ENCODE data around the gene TPD52L1. TPM values are rescaled to one million over a fixed set of nuclear protein-coding genes. Genes with fewer than 3 reads are reported as not detected.
A peak's percentile ranks its signal among the peaks of the same experiment; 100 is the strongest.

Gene TPD52L1
- total and polyA plus RNA-seq, 10 of the 15 experiments (the other 5 are each of a cell fraction or from before 2014, with no cell fraction given) = 0.03 to 2.6 (median 0.16) TPM; not detected in 3

GRCh38 chr6:125114248-125114858 is 39.2 kb upstream of the TPD52L1 start:
- FAIRE-seq (no peak), ATAC-seq (peak; percentile 64; the same call in 2 of the 3 replicates), DNase-seq (ENCODE audit: low read depth, low spot score) (no peak)
- Histone ChIP-seq H3K4me1 (ENCODE audit: control insufficient read depth, insufficient read depth, low read length) (no peaks in the 10 kb centered on the region), H3K79me2 (ENCODE audit: control insufficient read depth, insufficient read depth, low read length) (no peaks in the 10 kb centered on the region), H3K4me3 (no peak overlapping the region), H3K27ac (ENCODE audit: control insufficient read depth, insufficient read depth) (no peak overlapping the region), H3K4me2 (ENCODE audit: control insufficient read depth, insufficient read depth) (no peak overlapping the region), H3K27me3 (replicated peaks in 1 of 2; ENCODE audit: control insufficient read depth in 2 of 2, insufficient read depth in 2 of 2, low read length in 1 of 2) (no peaks in the 10 kb centered on the region; a peak in 1 of 4 replicates), H3K36me3 (ENCODE audit: control insufficient read depth in 2 of 2, insufficient read depth in 2 of 2, low read length in 1 of 2) (no peaks in the 10 kb centered on the region), H2AFZ (ENCODE audit: control insufficient read depth, low read depth, low read length) (no peak overlapping the region), H4K20me1 (ENCODE audit: control insufficient read depth, insufficient read depth) (no peaks in the 10 kb centered on the region), H3K9ac (ENCODE audit: control insufficient read depth, insufficient read depth, low read length) (no peak overlapping the region), H3K9me3 (replicated peaks; ENCODE audit: control insufficient read depth, insufficient read depth, low read length) (peaks cover 1% of the 10 kb centered on the region; the same call in 1 of the 3 replicates)
- intact Hi-C loops (cut with micrococcal nuclease; ENCODE audit: unreplicated experiment) = loop anchor here (1.0 kb wide), 1 partner anchor 244 kb away; no protein-coding TSS in a partner anchor
- peak; percentile 53 for TF ChIP-seq RAD21 (IDR thresholded peaks at IDR 0.05; ENCODE audit: insufficient read depth, low read depth, low read length)
- TF ChIP-seq MTA3 (IDR thresholded peaks at IDR 0.05; ENCODE audit: borderline replicate concordance, low read length) = no peak
- TF ChIP-seq SMAD5 (IDR thresholded peaks at IDR 0.05; ENCODE audit: low read depth) = no peak
- no peak for TF ChIP-seq FOS (IDR thresholded peaks at IDR 0.05; ENCODE audit: borderline replicate concordance, extremely low read depth, insufficient read length)
- TF ChIP-seq SMARCA5 (IDR thresholded peaks at IDR 0.05) = no peak
- no peak for TF ChIP-seq ZNF274 (IDR thresholded peaks at IDR 0.05; ENCODE audit: insufficient read depth, insufficient read length)
- TF ChIP-seq SMC3 (IDR thresholded peaks at IDR 0.05; ENCODE audit: borderline replicate concordance, low read length) = peak; percentile 79
- no peak for TF ChIP-seq SUPT20H (IDR thresholded peaks at IDR 0.05; ENCODE audit: borderline replicate concordance, control insufficient read depth, low read depth, low read length)
- no peak for TF ChIP-seq TARDBP (IDR thresholded peaks at IDR 0.05; ENCODE audit: borderline replicate concordance)
- no peak for TF ChIP-seq KDM1A (IDR thresholded peaks at IDR 0.05; ENCODE audit: borderline replicate concordance)
- peak; percentile 54 to 68 (median 62) for TF ChIP-seq CTCF (IDR thresholded peaks at IDR 0.05 in 2 of 3, conservative IDR thresholded peaks at IDR 0.05 in 1 of 3; ENCODE audit: control insufficient read depth in 2 of 3, extremely low read depth in 1 of 3, insufficient read depth in 1 of 3, low read depth in 3 of 3, low read length in 3 of 3)
- in situ Hi-C loops (cut with MboI) = loop anchor here (5.0 kb wide), 1 partner anchor 242 kb away; no protein-coding TSS in a partner anchor
- ChIA-PET SMC1A (ENCODE audit: uncharacterized antibody, unreplicated experiment) (interaction anchor here (0.9 to 4.6 kb wide), 11 partner anchors 9 to 1312 kb away, joined by 3 to 24 read pairs (median 4); no protein-coding TSS in a partner anchor), RAD21 (ENCODE audit: unreplicated experiment) (interaction anchor here (0.8 to 2.1 kb wide), 7 partner anchors 8 to 1312 kb away, joined by 3 to 23 read pairs (median 3); partner anchors contain the start of gene NKAIN2), CTCF (interaction anchor here (0.6 to 2.5 kb wide), 20 partner anchors 11 to 1312 kb away, joined by 3 to 26 read pairs (median 4); no protein-coding TSS in a partner anchor), POLR2A (no interaction called here)
- WGBS (ENCODE audit: insufficient coverage, insufficient replicate concordance, low lambda C conversion rate, missing lambda C conversion rate) = 0% methylated on average over 1 of the region's 1 CpG
- BruUV-seq (replicated peaks) = no TSS peak

All from GM12878 (cell line).